Adrenal gland (tissue), 12 donors: ENCODE data around the gene ERCC3. TPM values are rescaled to one million over a fixed set of nuclear protein-coding genes. Genes with fewer than 3 reads are reported as not detected.

ENCODE experiments used
- DNase-seq, 7 donors: peaks; one replicate each; pipeline ENCODE4 v3.0.0-alpha.2; 2019 to 2020
- H3K27ac ChIP-seq, 5 donors: fragments of 200-600 bp; sonication (generic) in 4 of 5; 1 replicate in 3 of 5; 2 replicates in 2 of 5; pipeline versions ENCODE4 v1.5.1 to v1.8.0; 2016 to 2020; ENCODE audit warnings: mild to moderate bottlenecking in 1 of 5
- H3K27me3 ChIP-seq: fragments of 200-600 bp; 2 replicates; pipeline ENCODE4 v1.8.0; 2021
- H3K36me3 ChIP-seq, 2 donors: fragments of 200-600 bp; replicated peaks in 1 of 2; 1 replicate in 1 of 2; 2 replicates in 1 of 2; pipeline versions ENCODE4 v1.5.1 to v1.8.0; 2018 to 2022
- H3K4me1 ChIP-seq, 2 donors: fragments of 200-600 bp; replicated peaks in 1 of 2; 1 replicate in 1 of 2; 2 replicates in 1 of 2; pipeline versions ENCODE4 v1.5.1 to v1.8.0; 2018 to 2021
- H3K4me3 ChIP-seq, 4 donors: fragments of 200-600 bp; sonication (generic) in 3 of 4; one replicate each; pipeline ENCODE4 v1.5.1; 2016 to 2018
- H3K9me3 ChIP-seq, 3 donors: fragments of 200-600 bp; sonication (generic) in 1 of 3; replicated peaks in 1 of 3; 1 replicate in 2 of 3; 2 replicates in 1 of 3; pipeline versions ENCODE4 v1.5.1 to v1.8.0; 2016 to 2021
- CTCF ChIP-seq, 6 experiments: fragments of 450-650 bp in 4 of 6; fragments of 200-600 bp in 2 of 6; sonication (generic) in 1 of 6; IDR thresholded peaks; 1 replicate in 5 of 6; 2 replicates in 1 of 6; pipeline versions ENCODE4 v1.5.1 to v1.8.0; 2016 to 2021; ENCODE audit warnings: antibody characterized with exemption in 6 of 6, mild to moderate bottlenecking in 2 of 6, moderate library complexity in 1 of 6
- POLR2A ChIP-seq, 2 donors: fragments of 450-650 bp; IDR thresholded peaks; one replicate each; pipeline ENCODE4 v1.6.1; 2017; ENCODE audit warnings: antibody characterized with exemption in 2 of 2, mild to moderate bottlenecking in 2 of 2, moderate library complexity in 1 of 2
- WGBS, 4 donors: extraction: QIAGEN DNeasy Blood & Tissue Kit in 2 of 4; methylation state at CpG; one replicate each; pipeline versions ENCODE4 v1.1.5 to v1.1.7; 2013 to 2017; 5-methylcytosine and 5-hydroxymethylcytosine counted together
- intact Hi-C, 2 donors: fragments of 100-400 bp; cut with DNase I; formaldehyde crosslinking; loops; one replicate each; pipeline versions ENCODE4 v1.14.1 to v1.15.0; 2022 to 2023
- polyA plus RNA-seq, 3 donors: library from polyadenylated mRNA; stranded (reverse); fragments of 200-250 nt in 2 of 3; fragments of 350-450 nt in 1 of 3; fragmentation: Illumina TruSeq in 1 of 3; extraction: RNeasy Lipid Tissue Mini Kit (QIAGEN cat#74804) in 1 of 3; gene quantifications; one replicate each; pipeline ENCODE4 v1.2.3, GENCODE V29; 2013 to 2014
- total RNA-seq, 9 donors: library from RNA; depleted of rRNA in 4 of 9; stranded (reverse); fragments of >200 nt in 4 of 9; fragments of 120-200 nt in 1 of 9; fragmentation: NEBNext Ultra II Directional in 1 of 9; extraction: Animal tissue kit (Norgen Biotek cat#: 25700) in 1 of 9; gene quantifications; one replicate each; pipeline versions ENCODE4 v1.1.0 to v1.2.4, GENCODE V29; 2013 to 2023
- donor health status: healthy with polysubstance abuse.
- donor health status: Bipolar disorder and iron deficiency.
- donor health status: DM: yes; HTN: yes; CAD: no.
- donor health status: DM: no; HTN: no; CAD: no.
- donor health status: DM: no; HTN: no; CAD: no.
- donor health status: DM: yes; HTN: yes; CAD: no.

Gene ERCC3
- total and polyA plus RNA-seq, 12 donors = 26.7 to 65.8 (median 37.5) TPM

GRCh38 chr2:127332335-127332734, 38.4 kb upstream of the ERCC3 start:
- no peak for DNase-seq
- intact Hi-C loops = no loop called here
- H3K36me3 ChIP-seq = peaks cover 0 to 17% of the 10 kb centered on the region in 2 donors
- H3K27me3 ChIP-seq = no peaks in the 10 kb centered on the region
- H3K27ac ChIP-seq = no peak overlapping the region
- no peak overlapping the region for H3K4me3 ChIP-seq
- 87 to 100% (median 94%) methylated on average over 1 of the region's 1 CpG for WGBS, 4 donors
- peaks cover 0 to 4% (median 0%) of the 10 kb centered on the region in 3 donors for H3K9me3 ChIP-seq
- H3K4me1 ChIP-seq = no peaks in the 10 kb centered on the region
- no peak for TF ChIP-seq CTCF (IDR thresholded peaks at IDR 0.05)
- no peak for TF ChIP-seq POLR2A (IDR thresholded peaks at IDR 0.05)

GRCh38 chr2:127330753-127331152, 36.8 kb upstream of the ERCC3 start:
- H3K36me3 ChIP-seq = peaks cover 0 to 17% of the 10 kb centered on the region in 2 donors
- TF ChIP-seq CTCF (IDR thresholded peaks at IDR 0.05) = no peak
- no peak for TF ChIP-seq POLR2A (IDR thresholded peaks at IDR 0.05)

GRCh38 chr2:127326289-127326945, 32.5 kb upstream of the ERCC3 start:
- intact Hi-C loops = no loop called here

More at GRCh38 chr2:127330753-127331152, 36.8 kb upstream of the ERCC3 start:
- 95 to 100% (median 98%) methylated on average over 1 of the region's 1 CpG for WGBS, 4 donors
- Histone ChIP-seq H3K9me3 (no peaks in the 10 kb centered on the region), H3K27ac (no peak overlapping the region), H3K4me3 (no peak overlapping the region), H3K27me3 (no peaks in the 10 kb centered on the region), H3K4me1 (no peaks in the 10 kb centered on the region)
- DNase-seq = no peak
- intact Hi-C loops = no loop called here

GRCh38 chr2:127324635-127325034, 30.7 kb upstream of the ERCC3 start:
- Histone ChIP-seq H3K9me3 (no peaks in the 10 kb centered on the region), H3K36me3 (peaks cover 0 to 52% of the 10 kb centered on the region in 2 donors), H3K27ac (no peak overlapping the region), H3K4me3 (no peak overlapping the region), H3K4me1 (no peaks in the 10 kb centered on the region), H3K27me3 (no peaks in the 10 kb centered on the region)
- peak in 5 of 7 donors; percentile 20 to 57 (median 39) for DNase-seq
- WGBS, 4 donors = 46 to 55% (median 49%) methylated on average over 3 of the region's 3 CpGs
- TF ChIP-seq POLR2A (IDR thresholded peaks at IDR 0.05) = no peak
- TF ChIP-seq CTCF (IDR thresholded peaks at IDR 0.05) = peak in 5 of 6 experiments; percentile 61 to 73 (median 70)
- intact Hi-C loops = loop anchor here (5.0 kb wide), 3 partner anchors 93 to 158 kb away; partner anchors contain the start of gene PROC (in 1 of the 2)

More at GRCh38 chr2:127326289-127326945, 32.5 kb upstream of the ERCC3 start:
- H3K4me1 ChIP-seq = no peaks in the 10 kb centered on the region
- peaks cover 0 to 51% of the 10 kb centered on the region in 2 donors for H3K36me3 ChIP-seq
- H3K27me3 ChIP-seq = no peaks in the 10 kb centered on the region
- 81 to 90% (median 85%) methylated on average over 2 of the region's 2 CpGs for WGBS, 4 donors
- no peaks in the 10 kb centered on the region for H3K9me3 ChIP-seq
- H3K4me3 ChIP-seq = no peak overlapping the region
- no peak for DNase-seq
- no peak overlapping the region for H3K27ac ChIP-seq
- TF ChIP-seq POLR2A (IDR thresholded peaks at IDR 0.05) = no peak
- TF ChIP-seq CTCF (IDR thresholded peaks at IDR 0.05) = no peak
